DND-41 (cell line): ENCODE results near the gene MMP2.

Experiments
- CTCF ChIP-seq: IDR thresholded peaks from 2 replicates; pipeline ENCODE4 v1.5.1; 2012; ENCODE audit warnings: borderline replicate concordance, low read length, moderate library complexity, mild to moderate bottlenecking; ENCODE audit not compliant: poor library complexity, severe bottlenecking; ENCODE audit errors: extremely low read depth
- EZH2 ChIP-seq: IDR thresholded peaks from 3 replicates; pipeline ENCODE4 v1.6.1; 2012; ENCODE audit warnings: borderline replicate concordance, low read depth, mild to moderate bottlenecking, moderate library complexity, low read length, inconsistent platforms; ENCODE audit not compliant: severe bottlenecking

GRCh38 chr16:55452996-55453395, 26.0 kb upstream of the MMP2 start:
- TF ChIP-seq CTCF (no peak), EZH2 (no peak)
